HG03565 (cell line): ENCODE measurements around the gene EMC10.

ENCODE experiments used
- ATAC-seq: cut with Tn5 transposase; IDR thresholded peaks from one replicate; pipeline ENCODE4 v1.9.1; 2021; ENCODE audit warnings: mild to moderate bottlenecking, moderate library complexity; ENCODE audit not compliant: unreplicated experiment

Gene EMC10

GRCh38 chr19:50495020-50495531 lies 18.8 kb downstream of the EMC10 start:
- no peak for ATAC-seq

GRCh38 chr19:50496189-50497021 lies 20.1 kb downstream of the EMC10 start:
- ATAC-seq, result no peak

DNA sequence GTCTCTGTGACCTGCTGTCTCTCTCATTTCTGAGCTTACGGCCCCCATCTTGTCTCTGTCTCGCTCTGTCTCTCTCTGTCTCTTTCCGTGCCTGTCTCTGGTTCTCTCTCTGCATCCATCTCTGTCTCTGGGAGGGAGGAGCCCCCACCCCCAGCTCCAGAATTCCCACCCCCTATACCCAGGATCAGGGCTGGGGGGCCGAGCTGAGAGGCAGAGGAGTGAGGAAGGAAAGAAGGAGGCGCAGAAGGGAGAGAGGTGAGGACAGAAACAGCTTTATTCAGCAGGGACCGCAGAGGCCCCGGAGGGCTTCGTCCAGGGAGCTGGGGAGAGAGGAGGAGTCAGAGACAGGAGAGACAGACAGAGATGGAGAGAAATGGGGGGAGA lies 20.7 kb downstream of the EMC10 start:
- no peak for ATAC-seq

GRCh38 chr19:50498219-50499056 lies 22.1 kb downstream of the EMC10 start:
- ATAC-seq, result no peak

- ATAC-seq, result no peak
Measured at GRCh38 chr19:50500060-50500752, 23.9 kb downstream of the EMC10 start.

DNA sequence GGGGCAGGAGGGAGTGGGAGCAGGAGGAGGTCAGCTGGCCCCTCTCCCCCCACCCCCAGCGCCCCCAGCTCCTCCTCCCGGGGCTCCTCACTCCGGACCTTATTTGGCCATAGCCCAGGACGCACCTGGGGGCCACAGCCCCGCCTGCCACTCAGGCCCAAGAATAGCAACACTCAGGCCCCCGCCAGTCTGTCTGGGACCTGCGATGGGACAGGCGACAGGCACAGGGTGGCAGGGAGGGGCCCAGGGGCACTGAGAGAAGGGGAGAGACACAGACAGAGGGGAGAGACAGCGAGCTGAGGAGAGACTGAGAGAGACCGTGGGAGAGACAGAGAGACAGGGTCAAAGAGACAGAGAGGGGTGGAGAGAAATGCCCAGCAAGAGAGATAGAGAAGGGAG lies 24.4 kb downstream of the EMC10 start:
- no peak for ATAC-seq

GRCh38 chr19:50501186-50501567 lies 24.9 kb downstream of the EMC10 start:
- no peak for ATAC-seq

- ATAC-seq, result no peak
Measured at GRCh38 chr19:50501568-50502475, 25.5 kb downstream of the EMC10 start.

- ATAC-seq, result no peak
Measured at GRCh38 chr19:50505856-50506611, 29.7 kb downstream of the EMC10 start.

- no peak for ATAC-seq
Measured at GRCh38 chr19:50506700-50507099, 30.4 kb downstream of the EMC10 start.

GRCh38 chr19:50507376-50507775 lies 31.1 kb downstream of the EMC10 start:
- ATAC-seq, result no peak

GRCh38 chr19:50508843-50509190 lies 32.5 kb downstream of the EMC10 start:
- no peak for ATAC-seq

GRCh38 chr19:50509366-50509765 lies 33.1 kb downstream of the EMC10 start:
- ATAC-seq, result no peak

- no peak for ATAC-seq
Measured at GRCh38 chr19:50510121-50510670, 33.9 kb downstream of the EMC10 start.

- ATAC-seq, result no peak
Measured at GRCh38 chr19:50510700-50511068, 34.4 kb downstream of the EMC10 start.

DNA sequence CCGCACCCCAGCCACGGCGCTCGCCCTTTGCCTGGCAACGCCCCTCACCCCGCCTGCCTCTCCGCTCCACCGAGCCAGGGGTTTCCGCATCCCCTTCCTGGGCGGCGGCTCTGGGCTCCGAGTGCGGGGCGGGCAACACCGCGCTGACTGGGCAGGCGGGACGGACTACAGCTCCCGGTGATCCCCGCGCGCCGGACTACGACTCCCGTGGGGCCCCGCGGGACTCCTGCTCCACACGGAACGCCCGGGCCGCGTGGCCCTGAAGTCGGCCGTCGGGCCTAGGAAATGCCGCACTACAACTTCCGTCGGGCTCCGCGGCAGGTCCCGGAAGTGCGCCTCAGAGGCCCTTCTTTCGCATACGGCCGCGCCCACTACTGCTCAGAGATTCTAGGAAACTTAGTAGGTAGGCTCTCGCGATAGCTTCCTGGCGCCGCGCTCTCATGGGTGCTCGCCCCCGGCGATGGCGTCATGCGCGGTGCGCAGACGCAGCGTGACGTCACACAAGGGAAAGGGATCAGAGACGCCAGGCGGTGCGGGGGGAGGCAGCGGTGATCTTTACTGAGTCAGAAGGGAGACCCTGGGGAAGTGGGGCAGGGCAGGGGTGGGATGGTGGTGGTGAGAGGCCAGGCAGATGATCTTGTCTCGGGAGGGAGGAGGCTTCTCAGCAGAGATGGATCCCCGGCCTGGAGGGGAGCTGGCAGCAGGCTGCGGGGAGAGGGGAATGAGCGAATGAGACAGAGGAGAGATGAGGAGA lies 34.9 kb downstream of the EMC10 start, which contains the start of gene JOSD2:
Gene JOSD2 (minus strand): TSS at position 123 of the 754 bp plus-strand sequence. CDS start 760 bp downstream, outside the sequence.
- ATAC-seq, result peak; percentile 78

DNA sequence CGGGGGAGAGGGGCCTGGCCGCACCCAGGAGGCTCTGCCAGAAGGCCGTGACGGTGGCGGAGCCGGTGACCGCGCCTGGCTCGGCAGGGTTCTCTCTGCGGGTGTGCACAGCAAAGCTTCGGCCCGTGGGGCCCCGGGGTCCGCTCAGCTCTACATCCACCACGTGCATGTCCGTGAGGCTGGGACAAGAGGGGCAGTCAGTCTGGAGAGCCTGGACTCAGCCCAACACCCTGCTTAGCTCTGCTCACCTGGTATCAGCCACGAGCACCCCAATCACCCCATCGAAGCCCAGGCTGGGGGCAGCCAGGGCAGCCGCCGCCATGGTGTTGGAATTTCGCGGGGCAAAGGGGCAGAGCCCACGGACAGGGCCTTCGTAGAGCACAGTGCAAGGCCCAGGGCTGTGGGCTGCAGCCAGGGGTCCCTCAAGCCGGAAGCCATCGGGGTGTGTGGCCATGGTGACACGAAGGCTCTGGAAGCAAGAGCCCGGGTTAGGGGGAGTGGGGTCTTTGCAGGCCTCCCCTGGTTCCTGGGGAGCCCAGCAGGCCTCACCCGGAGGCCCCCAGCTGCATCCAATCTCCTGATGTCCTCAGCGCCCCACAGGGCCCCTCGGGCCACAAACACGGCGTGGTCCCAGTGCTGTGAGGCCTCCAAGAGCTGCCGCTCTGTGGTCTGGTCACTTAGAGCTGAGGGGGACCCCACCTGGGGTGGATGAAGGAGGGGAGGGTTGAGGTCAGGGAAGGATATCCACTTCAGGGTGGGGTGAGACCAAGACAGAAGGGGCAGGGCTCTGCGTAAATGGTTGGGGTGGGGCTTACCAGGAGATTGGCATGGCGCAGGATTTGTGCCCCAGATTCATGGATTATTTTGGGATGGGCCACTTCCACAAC lies 36.0 kb downstream of the EMC10 start:
- ATAC-seq, result no peak
